ENCODE data around the gene CEP131.

Gene CEP131

GRCh38 chr17:81221371-81221841 lies 1.4 kb downstream of the CEP131 start:
- no peak for DNase-seq

- DNase-seq: no peak
These were observed 3.1 kb downstream of the CEP131 start for GRCh38 chr17:81219476-81220180.

DNA sequence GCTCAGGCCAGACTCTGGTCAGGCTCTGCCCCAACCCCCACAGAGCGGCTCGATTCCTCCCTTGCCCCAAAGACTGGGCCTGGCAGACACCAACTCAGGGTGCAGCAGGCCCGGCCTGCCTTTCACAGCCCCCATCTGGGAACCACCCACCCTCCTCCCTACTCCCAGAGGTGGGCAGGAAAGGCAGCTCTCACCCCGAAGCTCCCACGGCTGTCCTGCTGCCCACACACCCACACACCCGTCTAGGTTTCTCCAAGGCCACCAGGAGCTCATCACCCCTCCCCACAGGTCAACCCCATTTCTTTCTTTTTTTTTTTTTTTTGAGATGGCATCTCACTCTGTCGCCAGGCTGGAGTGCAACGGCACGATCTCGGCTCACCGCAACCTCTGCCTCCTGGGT lies 3.8 kb downstream of the CEP131 start:
- no peak for DNase-seq

GRCh38 chr17:81218459-81218858 lies 4.3 kb downstream of the CEP131 start:
- no peak for DNase-seq

- no peak for DNase-seq
These were observed 5.3 kb downstream of the CEP131 start for GRCh38 chr17:81217491-81217890.

- DNase-seq: no peak
These were observed 8.8 kb downstream of the CEP131 start for GRCh38 chr17:81213978-81214377.

DNA sequence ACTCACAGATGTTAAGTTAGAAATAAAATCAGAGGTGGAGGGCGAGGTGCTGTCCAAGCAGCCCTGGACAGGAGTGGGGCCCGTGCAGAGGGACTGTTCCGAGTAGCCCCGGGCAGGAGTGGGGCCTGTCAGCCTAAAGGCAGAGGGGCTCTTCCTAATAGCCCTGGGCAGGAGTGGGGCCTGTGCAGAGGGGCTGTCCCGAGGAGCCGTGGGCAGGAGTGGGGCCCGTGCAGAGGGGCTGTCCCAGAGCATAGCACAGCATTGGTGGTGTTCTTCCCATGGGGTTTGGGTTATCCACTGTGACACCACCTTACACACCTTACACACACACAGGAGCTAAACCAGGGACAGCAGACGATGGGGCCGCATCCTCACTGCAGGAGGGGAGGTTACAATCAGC lies 10.4 kb downstream of the CEP131 start:
- DNase-seq: no peak

DNA sequence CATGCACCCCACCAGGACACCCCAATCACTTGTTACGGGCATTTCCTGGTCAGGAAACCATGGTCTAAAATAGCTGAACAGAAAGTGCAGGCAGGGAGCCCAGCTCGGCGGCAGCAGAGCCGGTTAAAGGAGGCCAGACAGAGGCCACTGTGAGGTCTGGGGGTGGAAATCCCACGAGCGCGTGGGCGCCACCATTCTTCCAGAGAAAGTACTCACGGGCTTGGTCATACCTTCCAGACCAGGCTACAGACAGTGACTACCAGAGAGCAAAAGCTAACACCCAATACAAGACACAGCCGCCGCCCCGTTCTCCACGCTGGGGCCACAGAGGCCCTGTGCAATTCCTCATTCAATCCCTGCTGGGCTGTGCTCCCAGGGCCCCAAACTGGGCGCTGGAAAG lies 11.9 kb downstream of the CEP131 start:
- DNase-seq: no peak

GRCh38 chr17:81210466-81210865 lies 12.3 kb downstream of the CEP131 start:
- DNase-seq: no peak

- no peak for DNase-seq
These were observed 13.6 kb downstream of the CEP131 start for GRCh38 chr17:81209141-81209540.

- DNase-seq: no peak
These were observed 14.1 kb downstream of the CEP131 start for GRCh38 chr17:81208651-81209050.

GRCh38 chr17:81207610-81208581 lies 14.9 kb downstream of the CEP131 start:
- DNase-seq: no peak

DNA sequence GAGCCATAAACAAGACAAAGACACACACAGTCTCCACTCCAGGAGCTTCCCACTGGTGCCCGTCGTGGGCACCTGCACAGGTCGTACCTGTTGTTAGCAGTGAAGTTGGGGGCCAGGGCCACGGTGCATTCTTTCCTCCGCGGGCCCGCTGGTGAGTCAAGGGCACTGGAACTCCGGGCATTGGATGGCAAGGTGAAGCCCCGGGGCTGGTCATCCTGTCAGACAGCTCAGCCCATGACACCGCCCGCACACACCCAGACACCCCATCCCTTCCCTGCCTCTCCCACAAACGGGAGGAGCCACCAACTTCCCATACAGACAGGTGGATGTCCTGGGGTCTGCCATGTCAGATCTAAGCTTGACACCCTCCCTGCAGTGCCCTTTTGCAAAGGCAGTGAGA lies 16.1 kb downstream of the CEP131 start:
- no peak for DNase-seq

DNA sequence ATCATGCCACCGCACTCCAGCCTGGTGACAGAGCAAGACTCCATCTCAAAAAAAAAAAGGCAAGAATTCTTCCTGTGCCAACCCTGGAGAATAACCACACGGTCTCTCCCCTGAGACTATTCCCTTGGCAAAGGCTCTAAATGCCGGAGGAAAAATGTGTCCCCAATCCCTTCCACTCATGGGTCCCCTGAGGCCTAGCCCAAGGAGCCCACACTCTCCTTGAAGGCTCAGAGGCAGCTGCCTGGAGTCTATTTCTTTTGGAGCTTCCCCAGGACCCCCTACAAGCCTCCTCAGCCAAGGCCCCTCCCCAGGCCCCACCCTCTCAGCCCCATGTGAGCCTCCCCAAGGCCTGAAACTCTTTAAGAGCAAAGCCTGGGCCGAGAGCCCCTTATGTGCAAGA lies 16.6 kb downstream of the CEP131 start:
- DNase-seq: no peak

DNA sequence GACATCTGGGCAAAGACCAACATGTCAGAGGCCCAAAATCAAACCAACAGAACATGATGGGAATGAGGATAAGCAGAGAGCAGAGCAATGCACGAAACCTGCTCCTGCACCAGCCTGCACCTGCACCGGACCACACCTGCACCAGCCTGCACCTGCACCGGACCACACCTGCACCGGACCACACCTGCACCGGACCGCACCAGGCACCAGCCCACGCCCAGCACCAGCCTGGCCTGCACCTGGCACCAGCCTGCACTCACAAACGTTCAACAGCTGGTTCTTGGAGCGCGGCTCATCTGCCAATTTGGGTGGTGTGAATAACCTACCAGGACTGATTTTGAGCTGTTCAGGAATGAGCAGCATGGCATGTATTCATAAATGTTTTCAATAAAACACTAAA lies 18.2 kb downstream of the CEP131 start:
- no peak for DNase-seq

DNA sequence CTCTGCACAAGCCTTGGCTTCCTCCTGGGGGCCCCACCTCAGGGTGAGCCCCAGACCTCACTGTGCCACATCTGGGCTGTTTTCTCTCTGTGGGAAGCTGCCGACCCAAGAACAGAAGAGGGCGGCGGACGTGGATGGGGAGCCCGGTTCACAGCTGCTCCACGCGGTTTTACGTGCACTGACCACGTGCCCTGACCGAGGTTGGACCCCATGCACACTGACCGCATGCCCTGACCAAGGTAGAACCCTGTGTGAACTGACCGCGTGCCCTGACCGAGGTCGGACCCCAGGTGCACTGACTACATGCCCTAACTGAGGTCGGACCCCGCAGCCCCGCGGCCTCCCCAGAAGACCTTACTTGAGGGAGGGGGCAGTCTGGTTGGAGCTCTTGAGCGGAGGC lies 19.6 kb downstream of the CEP131 start:
- no peak for DNase-seq

DNA sequence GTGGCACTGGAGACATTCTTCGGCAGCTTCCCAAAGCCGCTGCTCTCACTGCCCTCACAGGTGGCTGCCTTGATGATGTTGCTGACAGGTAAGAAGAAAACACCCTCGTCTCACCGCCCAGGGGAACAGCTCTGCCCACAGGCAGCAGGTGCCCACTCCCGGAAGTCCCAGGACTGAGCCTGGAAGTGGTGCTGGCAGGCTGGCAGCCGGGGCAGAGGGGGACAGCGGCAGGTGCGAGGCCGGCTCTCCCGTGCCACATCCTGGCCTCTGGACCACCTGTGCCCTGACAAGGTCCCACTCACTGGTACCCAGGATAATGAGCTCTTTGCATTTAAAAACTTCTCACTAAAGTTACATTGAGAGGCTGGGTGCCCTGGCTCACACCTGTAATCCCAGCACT lies 20.4 kb downstream of the CEP131 start:
- no peak for DNase-seq

DNA sequence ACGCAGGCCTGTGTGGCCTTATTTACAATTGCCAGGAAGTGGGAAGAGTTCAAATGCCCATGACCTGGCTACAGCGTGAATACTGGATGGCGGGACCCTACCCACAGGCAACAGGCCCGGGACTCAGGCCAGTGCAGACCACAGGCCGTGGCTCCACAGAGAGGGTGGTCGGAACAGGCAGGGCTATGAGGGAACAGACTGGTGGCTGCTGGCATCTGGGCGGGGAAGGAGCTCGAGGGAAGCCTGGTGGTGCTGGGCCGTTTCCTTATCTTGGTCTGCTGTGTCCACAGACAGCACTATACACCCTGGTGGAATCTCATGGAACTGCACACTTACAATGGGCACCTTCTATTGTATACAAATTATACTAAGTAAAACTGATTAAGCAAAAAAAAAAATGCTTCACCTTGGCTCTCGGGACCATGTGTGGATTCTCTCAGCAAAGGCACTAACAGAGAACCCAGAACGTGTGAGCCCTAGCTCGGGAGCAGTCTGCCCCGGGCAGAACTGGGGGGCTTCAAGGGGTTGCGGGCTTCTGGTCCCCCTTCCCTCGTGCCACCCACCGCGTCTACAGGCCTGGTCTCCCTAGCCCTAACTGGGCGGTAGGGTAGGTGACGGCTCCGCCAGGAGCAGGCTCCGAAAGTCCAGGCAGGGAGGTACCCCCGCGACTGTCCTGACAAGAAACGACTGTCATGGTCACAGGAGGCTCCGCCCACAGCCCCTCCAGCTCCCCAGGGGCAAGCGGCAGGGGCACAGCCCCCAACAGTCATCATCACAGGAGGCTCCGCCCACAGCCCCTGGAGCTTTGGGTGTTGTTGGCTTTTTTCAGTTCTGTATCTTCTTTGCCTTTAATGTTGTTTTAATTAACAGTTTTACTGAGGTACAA lies 21.8 kb downstream of the CEP131 start:
- DNase-seq: no peak

GRCh38 chr17:81200201-81200600 lies 22.6 kb downstream of the CEP131 start:
- no peak for DNase-seq

- DNase-seq: no peak
These were observed 23.3 kb downstream of the CEP131 start for GRCh38 chr17:81199482-81199830.

GRCh38 chr17:81198826-81199481 lies 23.8 kb downstream of the CEP131 start:
- DNase-seq: no peak

DNA sequence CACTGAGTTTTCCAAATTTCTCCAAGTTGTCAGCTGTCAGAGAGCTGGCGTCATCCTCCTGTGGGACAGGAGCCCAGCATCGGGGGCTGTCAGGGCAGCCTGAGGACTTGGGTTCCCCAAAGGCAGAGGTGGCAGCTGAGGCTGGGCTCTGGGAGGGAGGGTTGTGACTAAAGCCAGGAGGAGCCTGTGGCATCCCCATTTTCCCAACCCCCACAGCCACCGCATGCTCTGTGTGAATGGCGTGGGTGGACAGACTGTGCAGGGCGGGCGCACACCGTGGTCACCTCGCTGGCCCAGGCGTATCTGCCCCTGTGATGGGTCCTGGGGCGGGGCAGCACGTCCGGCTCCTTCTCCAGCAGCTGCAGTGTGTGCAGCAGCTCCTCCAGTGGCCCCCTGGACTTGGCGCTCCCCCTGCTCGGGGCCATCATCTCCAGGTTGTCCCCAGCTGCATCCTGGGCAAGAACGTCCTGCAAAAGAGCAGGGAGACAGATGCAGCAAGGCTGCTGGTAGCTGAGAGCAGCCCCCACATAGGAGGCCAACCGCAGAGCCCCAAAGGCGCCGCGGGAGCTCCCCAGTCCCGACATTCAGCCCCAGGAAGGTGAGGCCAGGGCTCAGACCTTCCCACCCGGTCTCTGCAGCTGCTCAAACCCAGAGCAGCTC lies 24.8 kb downstream of the CEP131 start:
- no peak for DNase-seq
